GM12878 (cell line): ENCODE measurements around the gene JDP2. TPM values are rescaled to one million over a fixed set of nuclear protein-coding genes. Genes with fewer than 3 reads are reported as not detected.

Experiments
- ATAC-seq: fragments of 200-7000 bp; cut with Tn5 transposase; 3 replicates; pipeline ENCODE4 v1.9.1; 2020; ENCODE audit warnings: mild to moderate bottlenecking, moderate library complexity
- BruUV-seq: library from RNA; stranded (reverse); fragments of 400-500 nt; replicated peaks from 2 replicates; lab custom pipeline; 2021; lab: Mats Ljungman, UMichigan
- CTCF ChIA-PET: fragments of 300-600 bp; sonication (Branson Sonifier 250); formaldehyde crosslinking; extraction: SDS; loops from one replicate; lab custom pipeline; 2021; ENCODE audit warnings: inconsistent platforms; lab: Yijun Ruan, JAX
- POLR2A ChIA-PET: fragments of 350-600 bp; formaldehyde crosslinking; extraction: SDS; loops from one replicate; lab custom pipeline; 2021; ENCODE audit warnings: inconsistent platforms; lab: Charles Lee
- RAD21 ChIA-PET: fragments of 300-600 bp; sonication (Branson Sonifier 250); formaldehyde crosslinking; loops from one replicate; lab custom pipeline; 2023; ENCODE audit warnings: antibody characterized with exemption; ENCODE audit not compliant: unreplicated experiment; lab: Charles Lee
- SMC1A ChIA-PET: fragments of 300-600 bp; sonication (Branson Sonifier 250); formaldehyde crosslinking; loops from one replicate; lab custom pipeline; 2023; ENCODE audit not compliant: unreplicated experiment, uncharacterized antibody; lab: Charles Lee
- DNase-seq: peaks from one replicate; pipeline ENCODE4 v3.0.0-alpha.2; 2011; ENCODE audit warnings: low read depth, low spot score
- FAIRE-seq: peaks from 3 replicates; lab custom pipeline; 2011; peaks lifted over from hg19 to GRCh38; lab: Jason Lieb, UNC
- H2AFZ ChIP-seq: 2 replicates; pipeline ENCODE4 v1.6.0; 2011; ENCODE audit warnings: low read depth, low read length, control low read depth; ENCODE audit not compliant: control insufficient read depth
- H3K27ac ChIP-seq: 2 replicates; pipeline ENCODE4 v1.5.1; 2011; ENCODE audit warnings: control low read depth; ENCODE audit not compliant: control insufficient read depth, insufficient read depth
- H3K27me3 ChIP-seq, 2 experiments: replicated peaks in 1 of 2; 2 replicates each; pipeline versions ENCODE4 v1.6.0 to v1.6.1; 2011; ENCODE audit warnings: low read length in 1 of 2; ENCODE audit not compliant: control insufficient read depth in 2 of 2, insufficient read depth in 2 of 2
- H3K36me3 ChIP-seq, 2 experiments: 2 replicates each; pipeline ENCODE4 v1.5.1; 2011; ENCODE audit warnings: low read length in 1 of 2; ENCODE audit not compliant: control insufficient read depth in 2 of 2, insufficient read depth in 2 of 2
- H3K4me1 ChIP-seq: 2 replicates; pipeline ENCODE4 v1.6.1; 2011; ENCODE audit warnings: mild to moderate bottlenecking, low read length, moderate library complexity, mixed read lengths; ENCODE audit not compliant: control insufficient read depth, insufficient read depth
- H3K4me2 ChIP-seq: 2 replicates; pipeline ENCODE4 v1.6.0; 2011; ENCODE audit warnings: control low read depth; ENCODE audit not compliant: control insufficient read depth, insufficient read depth
- H3K4me3 ChIP-seq: fragments of 200-600 bp; sonication (generic); 2 replicates; pipeline ENCODE4 v1.5.1; 2016
- H3K79me2 ChIP-seq: 2 replicates; pipeline ENCODE4 v1.6.0; 2011; ENCODE audit warnings: low read length; ENCODE audit not compliant: control insufficient read depth, insufficient read depth
- H3K9ac ChIP-seq: 2 replicates; pipeline ENCODE4 v1.8.0; 2011; ENCODE audit warnings: low read length, control low read depth, mixed read lengths; ENCODE audit not compliant: control insufficient read depth, insufficient read depth
- H3K9me3 ChIP-seq: replicated peaks from 3 replicates; pipeline ENCODE4 v1.5.1; 2011; ENCODE audit warnings: mild to moderate bottlenecking, low read length; ENCODE audit not compliant: control insufficient read depth, insufficient read depth
- H4K20me1 ChIP-seq: 2 replicates; pipeline ENCODE4 v1.6.0; 2011; ENCODE audit not compliant: control insufficient read depth, insufficient read depth
- ATF2 ChIP-seq: IDR thresholded peaks from 2 replicates; pipeline ENCODE4 v1.6.1; 2012; ENCODE audit warnings: low read length, inconsistent platforms
- BCL3 ChIP-seq: IDR thresholded peaks from 2 replicates; pipeline ENCODE4 v1.6.1; 2011; ENCODE audit warnings: borderline replicate concordance, low read depth, mild to moderate bottlenecking, moderate library complexity, low read length; ENCODE audit not compliant: insufficient read depth, poor library complexity, severe bottlenecking
- LARP7 ChIP-seq: fragments of 450-650 bp; IDR thresholded peaks from 2 replicates; pipeline ENCODE4 v1.6.1; 2017; ENCODE audit warnings: mild to moderate bottlenecking
- NFYA ChIP-seq: IDR thresholded peaks from 2 replicates; pipeline ENCODE4 v1.6.1; 2011; ENCODE audit warnings: low read depth, mild to moderate bottlenecking, low read length, improper control_type of control experiment, borderline replicate concordance
- NR2F1 ChIP-seq: fragments of 450-650 bp; conservative IDR thresholded peaks from 2 replicates; pipeline ENCODE4 v1.6.1; 2017; ENCODE audit warnings: mild to moderate bottlenecking
- RB1 ChIP-seq: fragments of 450-650 bp; formaldehyde crosslinking; IDR thresholded peaks from 2 replicates; pipeline ENCODE4 v1.6.1; 2017; ENCODE audit warnings: mild to moderate bottlenecking, borderline replicate concordance
- RUNX3 ChIP-seq: IDR thresholded peaks from 2 replicates; pipeline ENCODE4 v1.6.1; 2012; ENCODE audit warnings: low read length, inconsistent platforms
- SIX5 ChIP-seq: IDR thresholded peaks from 2 replicates; pipeline ENCODE4 v1.6.1; 2011; ENCODE audit warnings: mild to moderate bottlenecking, low read depth, low read length, moderate library complexity; ENCODE audit not compliant: severe bottlenecking
- WGBS: methylation state at CpG from one replicate; pipeline ENCODE4 v1.1.6; 2016; ENCODE audit warnings: low lambda C conversion rate; ENCODE audit not compliant: insufficient replicate concordance, insufficient coverage; ENCODE audit errors: missing lambda C conversion rate; 5-methylcytosine and 5-hydroxymethylcytosine counted together
- in situ Hi-C: fragments of 300-500 bp; cut with MboI; formaldehyde crosslinking; loops from 9 replicates; pipeline ENCODE4 v1.14.3; 2018; ENCODE audit warnings: mixed read lengths
- intact Hi-C: fragments of 100-400 bp; cut with micrococcal nuclease; formaldehyde crosslinking; loops from one replicate; pipeline ENCODE4 v1.14.2; 2022; ENCODE audit not compliant: unreplicated experiment
- polyA plus RNA-seq, 11 experiments: library from polyadenylated mRNA; depleted of rRNA in 4 of 11; unstranded in 6 of 11; stranded (reverse) in 5 of 11; fragments of >200 nt; fragmentation: Nextera tagmentation in 4 of 11; fragmentation: Illumina TruSeq in 1 of 11; extraction: Ambion mirVana in 4 of 11; extraction: Trizol in 1 of 11; gene quantifications; 1 replicate in 1 of 11; 2 replicates in 10 of 11; pipeline versions ENCODE4 v1.2.1 to v1.2.3, GENCODE V29; 2011 to 2016; ENCODE audit warnings: inconsistent platforms in 2 of 11, missing spikeins in 2 of 11, low read depth in 1 of 11
- total RNA-seq, 4 experiments: library from RNA; depleted of rRNA in 3 of 4; stranded (reverse); fragments of >200 nt in 3 of 4; fragmentation: Illumina TruSeq in 1 of 4; extraction: Trizol in 1 of 4; gene quantifications; 2 replicates each; pipeline versions ENCODE4 v1.2.1 to v1.2.3, GENCODE V29; 2013 to 2021

Gene JDP2
- total and polyA plus RNA-seq, 10 of the 15 experiments (the other 5 are each of a cell fraction or from before 2014, with no cell fraction given), result 0.71 to 21.3 (median 11.2) TPM

GRCh38 chr14:75389679-75390078 is 38.1 kb upstream of the JDP2 start:
- CTCF ChIA-PET, result interaction anchor here (1.0 to 1.2 kb wide), 2 partner anchors 62 to 170 kb away, joined by 3 read pairs; no protein-coding TSS in a partner anchor
- Histone ChIP-seq H3K9ac (no peak overlapping the region), H3K27me3 (no peaks in the 10 kb centered on the region), H3K9me3 (no peaks in the 10 kb centered on the region), H3K4me1 (no peaks in the 10 kb centered on the region), H3K27ac (no peak overlapping the region), H4K20me1 (no peaks in the 10 kb centered on the region), H3K4me2 (no peak overlapping the region), H3K4me3 (no peak overlapping the region), H3K79me2 (no peaks in the 10 kb centered on the region), H3K36me3 (no peaks in the 10 kb centered on the region), H2AFZ (no peak overlapping the region)
- intact Hi-C loops (no loop called here), in situ Hi-C loops (no loop called here)
- no peak for TF ChIP-seq RB1
- no peak for TF ChIP-seq BCL3
- no peak for TF ChIP-seq ATF2
- TF ChIP-seq RUNX3, result no peak
- no peak for TF ChIP-seq LARP7
- TF ChIP-seq NFYA, result no peak
- no peak for TF ChIP-seq NR2F1
- TF ChIP-seq SIX5, result no peak
- SMC1A ChIA-PET, result interaction anchor here (0.9 to 1.9 kb wide), 2 partner anchors 13 to 64 kb away, joined by 3 to 10 read pairs; no protein-coding TSS in a partner anchor
- BruUV-seq, result no TSS peak
- ATAC-seq, result no peak
- FAIRE-seq, result no peak
- no peak for DNase-seq
- POLR2A ChIA-PET, result no interaction called here
- RAD21 ChIA-PET, result interaction anchor here (1.3 kb wide), 1 partner anchor 64 kb away, joined by 3 read pairs; no protein-coding TSS in a partner anchor
- 85% methylated on average over 3 of the region's 3 CpGs for WGBS
